HG03432 (cell line): ENCODE data around the gene KRTAP2-4.
"Not testable (repeated sequence)": the region's sequence is repeated elsewhere in the genome, so short reads cannot be mapped to it uniquely, and the experiment has no call there.

ENCODE experiments used
- ATAC-seq: cut with Tn5 transposase; IDR thresholded peaks from one replicate; pipeline ENCODE4 v1.9.1; 2021; ENCODE audit warnings: mild to moderate bottlenecking, moderate library complexity; ENCODE audit not compliant: unreplicated experiment

KRTAP2-4 gene

DNA sequence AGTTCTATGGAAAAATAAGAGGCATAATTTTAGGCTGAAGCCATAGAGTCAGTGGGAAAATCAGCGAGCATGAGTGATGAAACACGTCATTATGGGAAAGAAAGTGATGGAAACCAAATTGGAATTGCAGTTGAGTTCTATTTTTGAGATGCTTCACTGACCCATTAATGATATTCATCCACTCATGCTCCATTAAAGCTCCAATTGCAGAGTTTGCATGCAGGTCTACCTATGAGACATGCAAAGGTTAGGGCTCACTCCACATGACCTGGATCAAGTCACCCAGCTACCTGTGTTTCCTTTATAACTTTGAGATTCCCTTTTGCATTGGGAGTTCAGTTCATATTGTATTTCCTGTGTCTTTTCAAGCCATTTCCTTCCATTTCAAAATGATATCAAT is 8.0 kb upstream of the KRTAP2-4 start:
- ATAC-seq = no peak

GRCh38 chr17:41071606-41072360 is 6.1 kb upstream of the KRTAP2-4 start:
- no peak for ATAC-seq

DNA sequence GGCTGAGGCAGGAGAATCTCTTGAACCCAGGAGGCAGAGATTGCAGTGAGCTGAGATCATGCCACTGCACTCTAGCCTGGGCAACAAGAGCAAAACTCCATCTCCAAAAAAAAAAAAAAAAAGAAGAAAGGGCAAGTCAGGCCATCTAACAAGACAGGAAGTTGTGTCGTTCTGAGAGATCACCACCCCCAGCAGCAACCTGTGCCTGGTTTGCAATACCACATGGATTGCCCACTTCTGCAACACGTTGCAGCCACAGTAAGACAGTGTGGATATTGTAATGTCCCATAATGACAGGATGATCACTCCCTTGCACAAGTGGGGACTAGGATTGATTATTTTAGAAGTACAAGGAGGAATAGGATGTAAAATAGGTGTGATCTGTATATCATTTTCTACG is 3.4 kb upstream of the KRTAP2-4 start:
- no peak for ATAC-seq

GRCh38 chr17:41067281-41067680 is 1.6 kb upstream of the KRTAP2-4 start:
- ATAC-seq = no peak

DNA sequence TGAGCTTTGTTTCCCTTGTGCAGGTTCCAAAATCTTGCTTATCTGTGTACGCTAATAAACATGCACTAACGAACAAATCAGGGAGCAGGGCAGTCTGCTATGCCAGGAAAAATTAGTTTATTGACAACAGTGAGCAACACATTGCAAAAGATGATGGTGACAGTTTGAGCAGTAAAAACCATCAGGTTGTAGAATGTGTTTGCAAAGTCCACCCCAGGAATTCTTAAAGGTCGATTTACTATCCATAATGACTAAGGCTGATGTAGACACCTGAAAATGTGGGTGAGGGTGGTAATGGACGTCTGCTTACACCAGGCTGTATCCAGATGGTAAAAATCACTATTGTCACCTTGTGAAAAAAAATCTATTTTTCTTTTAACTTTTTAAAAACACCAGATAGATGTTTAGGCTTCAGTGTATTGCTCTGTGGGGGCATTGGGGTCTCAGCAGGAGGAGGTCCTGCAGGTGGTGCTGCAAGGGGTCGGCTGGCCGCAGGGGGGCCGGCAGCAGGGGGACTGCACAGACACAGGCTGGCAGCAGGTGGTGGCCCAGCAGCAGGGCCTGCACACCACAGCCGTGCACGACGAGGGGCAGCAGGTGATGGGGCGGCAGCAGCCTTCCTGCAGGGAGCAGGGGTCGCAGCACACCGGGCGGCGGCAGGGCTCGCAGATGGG is 526 bp downstream of the KRTAP2-4 start:
- not testable (repeated sequence) for ATAC-seq

DNA sequence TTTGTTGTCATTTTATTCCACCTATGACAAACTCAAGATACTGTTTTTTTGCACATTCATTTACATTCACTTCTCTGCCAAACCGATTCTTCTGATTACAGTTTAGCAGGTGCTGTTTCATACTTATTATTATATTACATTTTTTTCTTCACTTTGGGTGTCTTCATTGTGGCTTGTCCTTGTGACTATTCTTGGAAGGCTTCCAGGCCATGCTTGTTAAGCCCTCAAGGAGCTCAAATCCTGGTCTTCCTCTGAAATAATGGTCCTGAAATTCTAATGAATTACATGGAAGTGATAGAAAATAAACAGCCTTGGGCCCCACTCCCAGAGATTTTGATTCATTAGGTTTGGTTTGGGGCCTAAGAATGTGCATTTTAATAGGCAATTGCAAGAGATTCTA is 1.4 kb downstream of the KRTAP2-4 start:
- ATAC-seq = no peak

DNA sequence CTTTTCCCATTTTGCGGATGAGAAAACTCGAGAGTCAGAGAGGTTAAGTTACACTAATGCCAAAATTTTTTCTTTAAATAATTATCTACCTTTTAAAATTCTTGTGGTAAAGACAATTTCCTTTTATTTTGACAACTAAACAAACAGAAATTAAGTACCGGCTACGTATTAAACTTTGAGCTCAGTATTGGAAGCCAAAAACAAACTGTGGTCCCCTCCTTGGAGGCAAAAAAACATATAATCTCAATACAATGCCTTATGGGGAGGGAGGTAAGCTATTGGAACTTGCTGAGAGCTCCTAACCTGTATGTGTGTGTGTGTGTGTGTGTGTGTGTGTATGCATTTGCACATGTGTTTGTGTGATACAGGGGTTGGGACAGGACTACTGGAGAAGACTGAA is 2.2 kb downstream of the KRTAP2-4 start:
- no peak for ATAC-seq

- no peak for ATAC-seq
These were observed 3.7 kb downstream of the KRTAP2-4 start for GRCh38 chr17:41061964-41062363.

GRCh38 chr17:41060052-41060604 is 5.6 kb downstream of the KRTAP2-4 start, which contains the start of gene KRTAP2-3:
Gene KRTAP2-3 (minus strand): TSS chr17:41060114. CDS start chr17:41060050, 64 bp downstream.
- ATAC-seq = no peak

DNA sequence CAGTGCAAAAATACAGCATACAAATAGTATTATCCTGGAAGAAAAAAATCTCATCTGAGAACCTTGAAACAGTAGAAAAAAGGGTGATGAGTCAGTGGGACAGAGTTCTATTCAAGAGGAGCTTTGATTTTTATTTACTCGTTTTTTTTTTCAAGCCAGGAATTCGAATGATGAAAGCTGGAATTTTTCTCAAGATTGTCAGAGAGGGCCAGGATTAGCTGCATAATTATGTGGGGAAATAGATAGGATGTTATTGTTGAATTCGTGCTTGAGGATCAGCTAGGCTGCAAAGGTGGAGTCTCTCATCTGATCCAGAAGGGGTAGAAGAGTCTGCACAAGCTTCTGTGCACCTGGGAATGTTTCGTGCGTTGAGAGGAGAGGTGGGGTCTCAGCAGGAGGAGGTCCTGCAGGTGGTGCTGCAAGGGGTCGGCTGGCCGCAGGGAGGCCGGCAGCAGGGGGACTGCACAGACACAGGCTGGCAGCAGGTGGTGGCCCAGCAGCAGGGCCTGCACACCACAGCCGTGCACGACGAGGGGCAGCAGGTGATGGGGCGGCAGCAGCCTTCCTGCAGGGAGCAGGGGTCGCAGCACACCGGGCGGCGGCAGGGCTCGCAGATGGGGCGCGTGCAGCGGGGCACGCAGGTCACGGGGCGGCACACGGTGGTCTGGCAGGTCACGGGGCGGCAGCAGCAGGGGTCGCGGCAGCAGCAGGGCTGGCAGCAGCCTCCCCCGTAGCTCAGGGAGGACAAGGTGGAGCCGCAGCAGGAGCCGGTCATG is 6.2 kb downstream of the KRTAP2-4 start:
- ATAC-seq = not testable (repeated sequence)

DNA sequence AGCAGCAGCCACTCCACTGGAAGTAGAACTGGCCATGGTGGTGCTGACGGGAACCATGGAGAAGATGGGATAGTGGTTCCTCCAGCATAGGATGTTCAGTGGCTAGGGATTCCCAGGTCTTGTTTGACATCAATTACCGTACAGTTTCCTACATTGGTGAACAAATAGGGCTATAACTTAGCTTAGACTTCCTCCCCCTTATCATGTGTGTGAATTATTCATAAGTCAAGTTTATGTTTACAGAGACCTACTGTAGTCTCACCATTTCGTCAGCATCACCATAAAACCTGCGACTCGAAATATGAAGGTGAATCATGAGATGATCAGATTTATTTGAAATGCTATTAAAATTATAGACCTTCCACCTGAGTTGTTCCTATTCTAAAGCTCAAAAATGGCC is 6.9 kb downstream of the KRTAP2-4 start:
- no peak for ATAC-seq

DNA sequence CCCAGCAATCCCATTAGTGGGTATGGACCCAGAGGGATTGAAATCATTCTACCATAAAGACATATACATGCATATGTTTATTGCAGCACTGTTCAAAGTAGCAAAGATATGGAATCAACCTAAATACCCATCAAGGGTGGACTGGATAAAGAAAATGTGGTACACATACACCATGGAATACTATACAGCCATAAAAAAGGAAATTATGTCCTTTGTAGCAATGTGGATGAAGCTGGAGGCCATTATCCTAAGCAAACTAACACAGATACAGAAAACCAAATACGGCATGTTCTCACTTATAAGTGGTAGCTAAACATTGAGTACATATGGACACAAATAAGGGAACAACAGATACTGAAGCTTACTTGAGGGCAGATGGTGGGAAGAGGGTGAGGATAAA is 8.1 kb downstream of the KRTAP2-4 start:
- ATAC-seq = no peak

DNA sequence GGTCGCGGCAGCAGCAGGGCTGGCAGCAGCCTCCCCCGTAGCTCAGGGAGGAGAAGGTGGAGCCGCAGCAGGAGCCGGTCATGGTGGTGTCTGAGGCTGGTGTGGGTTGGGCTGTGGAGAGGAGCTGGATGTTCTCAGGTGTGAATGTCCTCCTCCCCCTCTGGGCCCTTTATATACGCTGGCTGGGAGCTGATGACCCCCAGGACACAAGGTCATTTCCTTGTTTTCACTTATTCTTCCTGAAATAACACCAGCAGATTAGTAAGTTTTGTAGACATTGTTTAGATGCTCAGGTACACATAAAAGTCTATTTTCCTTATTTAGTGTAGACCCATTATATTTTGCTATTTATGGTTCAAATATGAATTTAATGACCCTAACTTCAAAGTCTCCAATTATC is 10.5 kb downstream of the KRTAP2-4 start, which contains the start of gene KRTAP2-2:
KRTAP2-2 (minus strand) TSS at position 101 of the 400 bp plus-strand sequence; CDS start at position 82, 19 bp downstream.
- not testable (repeated sequence) for ATAC-seq

- ATAC-seq = not testable (repeated sequence)
These were observed 11.1 kb downstream of the KRTAP2-4 start for GRCh38 chr17:41054556-41054955.

GRCh38 chr17:41054025-41054424 is 11.7 kb downstream of the KRTAP2-4 start:
- ATAC-seq = no peak

DNA sequence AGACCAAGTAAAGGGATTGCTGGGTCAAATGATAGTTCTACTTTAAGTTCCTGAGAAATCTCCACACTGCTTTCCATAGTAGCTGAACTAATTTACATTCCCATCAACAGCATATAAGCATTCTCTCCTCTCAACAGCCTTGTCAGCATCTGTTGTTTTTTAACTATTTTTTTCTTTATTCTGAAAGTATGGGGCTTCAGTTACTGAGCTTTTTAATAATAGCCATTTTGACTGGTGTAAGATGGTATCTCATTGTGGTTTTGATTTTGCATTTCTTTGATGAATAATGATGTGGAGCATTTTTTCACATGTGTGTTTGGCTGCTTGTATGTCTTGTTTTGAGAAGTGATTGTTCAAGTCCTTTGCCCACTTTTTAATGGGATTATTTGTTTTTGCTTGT is 13.1 kb downstream of the KRTAP2-4 start:
- ATAC-seq = no peak

GRCh38 chr17:41049110-41049509 is 16.6 kb downstream of the KRTAP2-4 start:
- no peak for ATAC-seq

DNA sequence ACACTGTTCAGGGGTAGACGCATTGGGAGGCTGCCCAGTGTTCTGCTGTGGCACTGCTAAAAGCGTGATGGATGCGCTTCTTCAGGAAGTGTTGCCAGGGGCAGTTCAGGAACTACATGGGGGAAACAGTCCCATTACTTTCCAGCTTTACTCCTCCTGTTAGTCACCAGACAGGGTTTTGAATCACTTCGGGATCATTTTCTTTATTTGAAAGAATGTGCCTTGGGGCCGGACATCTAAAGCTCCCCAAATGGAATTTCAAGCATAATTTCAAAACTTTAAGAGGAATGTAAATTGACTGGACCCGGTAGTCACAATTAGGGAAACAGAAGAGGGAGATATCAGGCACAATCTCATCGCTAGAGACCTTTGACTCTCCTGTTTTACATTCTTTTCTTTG is 17.2 kb downstream of the KRTAP2-4 start:
- no peak for ATAC-seq

GRCh38 chr17:41046735-41047465 is 18.8 kb downstream of the KRTAP2-4 start, which contains the start of gene KRTAP2-1:
Gene KRTAP2-1 (minus strand): TSS chr17:41047316. CDS start chr17:41047267, 49 bp downstream.
- ATAC-seq = not testable (repeated sequence)

DNA sequence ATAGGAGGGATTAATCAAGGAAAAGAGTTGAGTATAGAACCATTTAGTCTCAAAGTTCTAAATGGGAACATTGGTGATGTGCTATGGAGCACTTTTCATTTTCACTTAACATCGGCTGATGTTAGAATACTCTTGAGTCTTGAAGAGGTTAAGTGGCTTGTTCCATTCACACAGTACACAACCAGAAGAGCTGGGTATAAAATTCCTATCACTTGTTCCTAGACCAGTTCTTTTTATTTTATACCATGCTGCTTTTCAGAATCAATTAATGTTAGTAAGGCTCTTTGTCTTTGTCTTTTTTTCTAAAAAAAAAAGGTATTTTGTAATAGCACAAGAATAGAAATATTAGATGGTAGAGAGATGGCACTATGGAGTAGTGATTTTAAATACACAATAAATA is 22.7 kb downstream of the KRTAP2-4 start:
- ATAC-seq = no peak
